ENCODE data around the gene TMEM204. TPM values are rescaled to one million over a fixed set of nuclear protein-coding genes. Genes with fewer than 3 reads are reported as not detected.

The TMEM204 gene
- total and polyA plus RNA-seq, 9 donors = 6.5 to 35.5 (median 13.8) TPM

DNA sequence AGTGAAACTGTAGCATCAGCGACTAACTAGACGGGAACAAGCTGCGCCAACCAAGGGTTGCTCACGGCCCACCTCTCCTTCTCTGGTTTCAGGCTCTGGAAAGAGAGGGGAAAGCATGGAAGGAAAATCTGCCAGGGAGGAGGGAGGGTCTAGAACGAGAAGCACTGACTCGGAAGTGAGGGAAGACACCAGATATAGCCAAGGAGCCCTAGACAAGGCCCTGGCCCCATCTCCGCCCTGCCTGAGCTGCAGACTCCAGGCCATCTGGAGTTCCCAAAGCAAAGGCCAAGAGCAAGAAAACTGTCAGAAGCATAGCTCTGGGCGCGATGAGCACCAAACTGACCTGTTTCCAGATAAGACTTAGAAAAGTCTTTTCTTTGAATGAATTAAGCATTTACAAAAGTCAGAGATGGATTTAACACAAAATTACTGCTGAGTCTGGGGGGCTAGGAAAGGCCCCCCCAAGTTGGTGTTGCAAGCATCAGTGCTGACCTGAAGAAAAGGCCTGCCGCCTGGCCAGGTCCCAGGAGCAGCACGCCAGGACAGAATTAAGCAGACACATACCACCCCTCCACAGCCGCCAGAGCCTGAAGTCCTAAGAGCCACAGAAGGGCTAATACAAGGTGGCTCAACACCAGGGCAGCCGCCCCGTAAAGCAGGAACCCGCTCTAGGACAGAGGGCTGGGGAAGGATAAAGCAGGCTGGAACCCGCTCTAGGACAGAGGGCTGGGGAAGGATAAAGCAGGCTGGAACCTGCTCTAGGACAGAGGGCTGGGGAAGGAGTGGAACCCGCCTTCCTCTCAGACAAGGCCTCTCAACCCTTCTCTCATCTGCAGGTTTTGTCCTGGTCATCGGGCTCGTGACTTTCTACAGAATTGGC is 20.7 kb downstream of the TMEM204 start:
- WGBS, 3 donors = 71 to 79% (median 73%) methylated on average over 19 of the region's 19 CpGs
- intact Hi-C loops (cut with DNase I) = no loop called here
- no peaks in the 10 kb centered on the region for H3K4me1 ChIP-seq (ENCODE audit: insufficient read depth)

DNA sequence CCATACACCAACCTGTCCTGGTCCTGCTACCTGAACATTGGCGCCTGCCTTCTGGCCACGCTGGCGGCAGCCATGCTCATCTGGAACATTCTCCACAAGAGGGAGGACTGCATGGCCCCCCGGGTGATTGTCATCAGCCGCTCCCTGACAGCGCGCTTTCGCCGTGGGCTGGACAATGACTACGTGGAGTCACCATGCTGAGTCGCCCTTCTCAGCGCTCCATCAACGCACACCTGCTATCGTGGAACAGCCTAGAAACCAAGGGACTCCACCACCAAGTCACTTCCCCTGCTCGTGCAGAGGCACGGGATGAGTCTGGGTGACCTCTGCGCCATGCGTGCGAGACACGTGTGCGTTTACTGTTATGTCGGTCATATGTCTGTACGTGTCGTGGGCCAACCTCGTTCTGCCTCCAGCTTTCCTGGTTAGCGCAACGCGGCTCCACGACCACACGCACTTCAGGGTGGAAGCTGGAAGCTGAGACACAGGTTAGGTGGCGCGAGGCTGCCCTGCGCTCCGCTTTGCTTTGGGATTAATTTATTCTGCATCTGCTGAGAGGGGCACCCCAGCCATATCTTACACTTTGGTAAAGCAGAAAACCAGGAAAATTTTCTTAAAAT is 21.5 kb downstream of the TMEM204 start:
- Histone ChIP-seq H3K36me3 (no peaks in the 10 kb centered on the region), H3K27me3 (no peaks in the 10 kb centered on the region), H3K4me3 (no peak overlapping the region), H3K4me1 (ENCODE audit: insufficient read depth) (no peaks in the 10 kb centered on the region), H3K9me3 (no peaks in the 10 kb centered on the region), H3K27ac (no peak overlapping the region)
- TF ChIP-seq CTCF (IDR thresholded peaks at IDR 0.05) = no peak
- no peak for TF ChIP-seq EP300 (IDR thresholded peaks at IDR 0.05)
- TF ChIP-seq POLR2A (IDR thresholded peaks at IDR 0.05) = no peak
- intact Hi-C loops (cut with DNase I) = no loop called here
- no peak for DNase-seq
- WGBS, 3 donors = 91 to 92% (median 91%) methylated on average over 34 of the region's 34 CpGs

More for the DNA sequence above, 20.7 kb downstream of the TMEM204 start:
- no peak overlapping the region for H3K27ac ChIP-seq
- no peak overlapping the region for H3K4me3 ChIP-seq
- TF ChIP-seq CTCF (IDR thresholded peaks at IDR 0.05) (no peak), POLR2A (IDR thresholded peaks at IDR 0.05) (no peak), EP300 (IDR thresholded peaks at IDR 0.05) (no peak)
- no peaks in the 10 kb centered on the region for H3K36me3 ChIP-seq
- no peaks in the 10 kb centered on the region for H3K9me3 ChIP-seq
- DNase-seq = no peak
- no peaks in the 10 kb centered on the region for H3K27me3 ChIP-seq

DNA sequence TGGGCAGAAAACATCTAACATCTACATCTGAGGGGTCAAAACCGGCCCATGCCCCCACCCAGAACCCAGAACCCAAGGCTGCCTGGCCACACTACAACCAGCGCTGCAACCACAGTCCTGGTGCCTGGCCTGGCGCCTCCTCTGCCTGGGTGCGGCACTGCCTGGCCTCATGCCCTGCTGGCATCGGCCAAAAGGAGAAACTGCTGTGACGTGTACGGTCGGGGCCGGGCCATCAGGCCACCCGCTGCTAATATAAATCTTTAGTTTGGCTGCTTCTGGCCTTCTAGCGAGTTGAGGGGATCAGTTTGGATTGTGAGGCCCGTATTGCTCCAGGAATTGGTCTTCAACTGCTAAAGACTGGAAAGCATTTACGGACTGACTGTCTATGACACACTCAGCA is 22.8 kb downstream of the TMEM204 start:
- intact Hi-C loops (cut with DNase I) = no loop called here
- no peaks in the 10 kb centered on the region for H3K9me3 ChIP-seq

GRCh38 chr16:1557074-1557473 is 23.6 kb downstream of the TMEM204 start:
- intact Hi-C loops (cut with DNase I) = no loop called here
- H3K36me3 ChIP-seq = no peaks in the 10 kb centered on the region
- DNase-seq = no peak

More for the DNA sequence above, 22.8 kb downstream of the TMEM204 start:
- no peaks in the 10 kb centered on the region for H3K36me3 ChIP-seq
- WGBS, 3 donors = 81 to 90% (median 84%) methylated on average over 13 of the region's 13 CpGs
- TF ChIP-seq CTCF (IDR thresholded peaks at IDR 0.05) (no peak), EP300 (IDR thresholded peaks at IDR 0.05) (no peak), POLR2A (IDR thresholded peaks at IDR 0.05) (no peak)
- no peak overlapping the region for H3K27ac ChIP-seq
- DNase-seq = no peak
- no peaks in the 10 kb centered on the region for H3K4me1 ChIP-seq (ENCODE audit: insufficient read depth)
- no peak overlapping the region for H3K4me3 ChIP-seq
- H3K27me3 ChIP-seq = no peaks in the 10 kb centered on the region

More at GRCh38 chr16:1557074-1557473, 23.6 kb downstream of the TMEM204 start:
- WGBS, 3 donors = 86 to 92% (median 87%) methylated on average over 16 of the region's 16 CpGs
- TF ChIP-seq POLR2A (IDR thresholded peaks at IDR 0.05) (no peak), EP300 (IDR thresholded peaks at IDR 0.05) (no peak), CTCF (IDR thresholded peaks at IDR 0.05) (no peak)
- Histone ChIP-seq H3K27ac (no peak overlapping the region), H3K4me3 (no peak overlapping the region), H3K4me1 (ENCODE audit: insufficient read depth) (no peaks in the 10 kb centered on the region), H3K27me3 (no peaks in the 10 kb centered on the region), H3K9me3 (no peaks in the 10 kb centered on the region)

Data from ovary (tissue), 9 donors.